ENCODE measurements around the gene TSACC. TPM values are rescaled to one million over a fixed set of nuclear protein-coding genes. Genes with fewer than 3 reads are reported as not detected.
A peak's percentile ranks its signal among the peaks of the same experiment; 100 is the strongest.

TSACC gene
- total and polyA plus RNA-seq, 9 of the 15 experiments (the other 6 are each of a cell fraction or from before 2014, with no cell fraction given), result 0.45 to 7.4 (median 2.6) TPM

GRCh38 chr1:156337888-156338179 is 492 bp upstream of the TSACC start (continued):
- TF ChIP-seq, protein P1, sequence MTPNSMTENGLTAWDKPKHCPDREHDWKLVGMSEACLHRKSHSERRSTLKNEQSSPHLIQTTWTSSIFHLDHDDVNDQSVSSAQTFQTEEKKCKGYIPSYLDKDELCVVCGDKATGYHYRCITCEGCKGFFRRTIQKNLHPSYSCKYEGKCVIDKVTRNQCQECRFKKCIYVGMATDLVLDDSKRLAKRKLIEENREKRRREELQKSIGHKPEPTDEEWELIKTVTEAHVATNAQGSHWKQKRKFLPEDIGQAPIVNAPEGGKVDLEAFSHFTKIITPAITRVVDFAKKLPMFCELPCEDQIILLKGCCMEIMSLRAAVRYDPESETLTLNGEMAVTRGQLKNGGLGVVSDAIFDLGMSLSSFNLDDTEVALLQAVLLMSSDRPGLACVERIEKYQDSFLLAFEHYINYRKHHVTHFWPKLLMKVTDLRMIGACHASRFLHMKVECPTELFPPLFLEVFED (CRISPR knock-in tag; conservative IDR thresholded peaks at IDR 0.05), result peak; percentile 49; the same call in 1 of the 2 replicates
- TF ChIP-seq NFRKB (IDR thresholded peaks at IDR 0.05; ENCODE audit: low read depth), result peak; percentile 70; the same call in 1 of the 2 replicates
- TF ChIP-seq DDX20 (tag; IDR thresholded peaks at IDR 0.05; ENCODE audit: low read depth), result no peak
- TF ChIP-seq ETV1 (tag; conservative IDR thresholded peaks at IDR 0.05; ENCODE audit: low read depth), result no peak
- TF ChIP-seq MAZ (CRISPR knock-in tag; conservative IDR thresholded peaks at IDR 0.05 in 1 of 2, IDR thresholded peaks at IDR 0.05 in 1 of 2), result no peak; a peak in 1 of 4 replicates
- TF ChIP-seq, protein P2, sequence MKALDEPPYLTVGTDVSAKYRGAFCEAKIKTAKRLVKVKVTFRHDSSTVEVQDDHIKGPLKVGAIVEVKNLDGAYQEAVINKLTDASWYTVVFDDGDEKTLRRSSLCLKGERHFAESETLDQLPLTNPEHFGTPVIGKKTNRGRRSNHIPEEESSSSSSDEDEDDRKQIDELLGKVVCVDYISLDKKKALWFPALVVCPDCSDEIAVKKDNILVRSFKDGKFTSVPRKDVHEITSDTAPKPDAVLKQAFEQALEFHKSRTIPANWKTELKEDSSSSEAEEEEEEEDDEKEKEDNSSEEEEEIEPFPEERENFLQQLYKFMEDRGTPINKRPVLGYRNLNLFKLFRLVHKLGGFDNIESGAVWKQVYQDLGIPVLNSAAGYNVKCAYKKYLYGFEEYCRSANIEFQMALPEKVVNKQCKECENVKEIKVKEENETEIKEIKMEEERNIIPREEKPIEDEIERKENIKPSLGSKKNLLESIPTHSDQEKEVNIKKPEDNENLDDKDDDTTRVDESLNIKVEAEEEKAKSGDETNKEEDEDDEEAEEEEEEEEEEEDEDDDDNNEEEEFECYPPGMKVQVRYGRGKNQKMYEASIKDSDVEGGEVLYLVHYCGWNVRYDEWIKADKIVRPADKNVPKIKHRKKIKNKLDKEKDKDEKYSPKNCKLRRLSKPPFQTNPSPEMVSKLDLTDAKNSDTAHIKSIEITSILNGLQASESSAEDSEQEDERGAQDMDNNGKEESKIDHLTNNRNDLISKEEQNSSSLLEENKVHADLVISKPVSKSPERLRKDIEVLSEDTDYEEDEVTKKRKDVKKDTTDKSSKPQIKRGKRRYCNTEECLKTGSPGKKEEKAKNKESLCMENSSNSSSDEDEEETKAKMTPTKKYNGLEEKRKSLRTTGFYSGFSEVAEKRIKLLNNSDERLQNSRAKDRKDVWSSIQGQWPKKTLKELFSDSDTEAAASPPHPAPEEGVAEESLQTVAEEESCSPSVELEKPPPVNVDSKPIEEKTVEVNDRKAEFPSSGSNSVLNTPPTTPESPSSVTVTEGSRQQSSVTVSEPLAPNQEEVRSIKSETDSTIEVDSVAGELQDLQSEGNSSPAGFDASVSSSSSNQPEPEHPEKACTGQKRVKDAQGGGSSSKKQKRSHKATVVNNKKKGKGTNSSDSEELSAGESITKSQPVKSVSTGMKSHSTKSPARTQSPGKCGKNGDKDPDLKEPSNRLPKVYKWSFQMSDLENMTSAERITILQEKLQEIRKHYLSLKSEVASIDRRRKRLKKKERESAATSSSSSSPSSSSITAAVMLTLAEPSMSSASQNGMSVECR (CRISPR knock-in tag; IDR thresholded peaks at IDR 0.05), result no peak
- TF ChIP-seq, protein P3, sequence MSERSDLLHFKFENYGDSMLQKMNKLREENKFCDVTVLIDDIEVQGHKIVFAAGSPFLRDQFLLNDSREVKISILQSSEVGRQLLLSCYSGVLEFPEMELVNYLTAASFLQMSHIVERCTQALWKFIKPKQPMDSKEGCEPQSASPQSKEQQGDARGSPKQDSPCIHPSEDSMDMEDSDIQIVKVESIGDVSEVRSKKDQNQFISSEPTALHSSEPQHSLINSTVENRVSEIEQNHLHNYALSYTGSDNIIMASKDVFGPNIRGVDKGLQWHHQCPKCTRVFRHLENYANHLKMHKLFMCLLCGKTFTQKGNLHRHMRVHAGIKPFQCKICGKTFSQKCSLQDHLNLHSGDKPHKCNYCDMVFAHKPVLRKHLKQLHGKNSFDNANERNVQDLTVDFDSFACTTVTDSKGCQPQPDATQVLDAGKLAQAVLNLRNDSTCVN (CRISPR knock-in tag; IDR thresholded peaks at IDR 0.05), result peak; percentile 21; the same call in 1 of the 2 replicates
- 0 out of 2 replicates have a peak, but pooled peaks have one; percentile 23 for TF ChIP-seq MTA2 (IDR thresholded peaks at IDR 0.05; ENCODE audit: low read depth)
- TF ChIP-seq ELF4 (CRISPR knock-in tag; IDR thresholded peaks at IDR 0.05), result 0 out of 2 replicates have a peak, but pooled peaks have one; percentile 14
- TF ChIP-seq TEAD4 (IDR thresholded peaks at IDR 0.05; ENCODE audit: low read length), result 0 out of 2 replicates have a peak, but pooled peaks have one; percentile 19
- no peak for TF ChIP-seq TEAD4 (CRISPR knock-in tag; IDR thresholded peaks at IDR 0.05; ENCODE audit: borderline replicate concordance)
- TF ChIP-seq PHF8 (IDR thresholded peaks at IDR 0.05; ENCODE audit: borderline replicate concordance, low read length), result peak; percentile 82; the same call in 1 of the 2 replicates
- no peak for TF ChIP-seq GATA2 (CRISPR knock-in tag; IDR thresholded peaks at IDR 0.05)
- TF ChIP-seq NKRF (IDR thresholded peaks at IDR 0.05; ENCODE audit: borderline replicate concordance), result peak; percentile 87
- no peak for TF ChIP-seq NR3C1 (CRISPR knock-in tag; IDR thresholded peaks at IDR 0.05)
- TF ChIP-seq SIN3A (IDR thresholded peaks at IDR 0.05; ENCODE audit: borderline replicate concordance in 2 of 2, control insufficient read depth in 1 of 2, low read depth in 2 of 2, low read length in 2 of 2), result peak in 1 of 2 experiments; percentile 64; a peak in 1 of 4 replicates
- 0 out of 2 replicates have a peak, but pooled peaks have one; percentile 17 for TF ChIP-seq DMBX1 (CRISPR knock-in tag; IDR thresholded peaks at IDR 0.05; ENCODE audit: borderline replicate concordance)

All from K562 (cell line).